HG03280 (cell line): Measurements from ENCODE around the gene WAPL.
A peak's percentile ranks its signal among the peaks of the same experiment; 100 is the strongest.

Experiments
- ATAC-seq: cut with Tn5 transposase; IDR thresholded peaks from one replicate; pipeline ENCODE4 v1.9.1; 2021; ENCODE audit warnings: mild to moderate bottlenecking, moderate library complexity; ENCODE audit not compliant: unreplicated experiment

Gene WAPL

GRCh38 chr10:86415116-86415515, 106.5 kb downstream of the WAPL start:
- no peak for ATAC-seq

GRCh38 chr10:86413046-86413728, 108.4 kb downstream of the WAPL start:
- peak; percentile 61 for ATAC-seq

GRCh38 chr10:86411852-86412560, 109.6 kb downstream of the WAPL start:
- no peak for ATAC-seq

- no peak for ATAC-seq
Observed at GRCh38 chr10:86411281-86411841, 110.2 kb downstream of the WAPL start.

- no peak for ATAC-seq
Observed at GRCh38 chr10:86410542-86411124, 111.0 kb downstream of the WAPL start.

GRCh38 chr10:86409183-86409582, 112.4 kb downstream of the WAPL start:
- no peak for ATAC-seq

- no peak for ATAC-seq
Observed at GRCh38 chr10:86403183-86403797, 118.3 kb downstream of the WAPL start.

GRCh38 chr10:86402283-86402941, 119.2 kb downstream of the WAPL start:
- no peak for ATAC-seq

GRCh38 chr10:86401588-86402282, 119.9 kb downstream of the WAPL start:
- no peak for ATAC-seq

GRCh38 chr10:86400705-86401587, 120.6 kb downstream of the WAPL start:
- peak; percentile 43 for ATAC-seq

GRCh38 chr10:86399879-86400704, 121.5 kb downstream of the WAPL start:
- peak; percentile 89 for ATAC-seq

GRCh38 chr10:86399514-86399878, 122.1 kb downstream of the WAPL start:
- ATAC-seq, result no peak

- no peak for ATAC-seq
Observed at GRCh38 chr10:86397120-86397519, 124.5 kb downstream of the WAPL start.

GRCh38 chr10:86393862-86394455, 127.6 kb downstream of the WAPL start:
- no peak for ATAC-seq

GRCh38 chr10:86393362-86393761, 128.2 kb downstream of the WAPL start:
- no peak for ATAC-seq

- no peak for ATAC-seq
Observed at GRCh38 chr10:86392723-86393094, 128.9 kb downstream of the WAPL start.

GRCh38 chr10:86391986-86392722, 129.4 kb downstream of the WAPL start:
- no peak for ATAC-seq
